ENCODE results near the gene TACC2.
"Not testable (repeated sequence)": the region's sequence is repeated elsewhere in the genome, so short reads cannot be mapped to it uniquely, and the experiment has no call there.

Gene TACC2

DNA sequence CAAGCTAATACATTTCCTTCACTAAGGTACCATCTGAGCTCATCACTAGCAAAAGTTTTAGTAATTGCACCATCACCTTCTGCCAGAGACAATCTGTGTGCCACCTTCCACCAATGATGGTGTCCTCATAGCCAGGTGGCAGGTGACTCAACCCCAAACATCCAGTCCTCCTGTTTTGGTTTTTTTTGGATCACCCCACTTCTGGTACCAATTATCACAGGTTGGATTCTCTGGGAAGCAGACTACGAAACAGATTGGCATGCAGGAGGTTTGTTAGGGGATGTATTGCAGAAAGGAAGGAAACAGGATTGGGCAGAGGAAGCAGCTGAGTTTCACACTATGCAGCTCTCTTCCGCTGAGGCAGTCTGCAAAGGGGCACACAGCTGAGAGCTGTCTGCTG is 4.5 kb upstream of the TACC2 start:
- DNase-seq: no peak

DNA sequence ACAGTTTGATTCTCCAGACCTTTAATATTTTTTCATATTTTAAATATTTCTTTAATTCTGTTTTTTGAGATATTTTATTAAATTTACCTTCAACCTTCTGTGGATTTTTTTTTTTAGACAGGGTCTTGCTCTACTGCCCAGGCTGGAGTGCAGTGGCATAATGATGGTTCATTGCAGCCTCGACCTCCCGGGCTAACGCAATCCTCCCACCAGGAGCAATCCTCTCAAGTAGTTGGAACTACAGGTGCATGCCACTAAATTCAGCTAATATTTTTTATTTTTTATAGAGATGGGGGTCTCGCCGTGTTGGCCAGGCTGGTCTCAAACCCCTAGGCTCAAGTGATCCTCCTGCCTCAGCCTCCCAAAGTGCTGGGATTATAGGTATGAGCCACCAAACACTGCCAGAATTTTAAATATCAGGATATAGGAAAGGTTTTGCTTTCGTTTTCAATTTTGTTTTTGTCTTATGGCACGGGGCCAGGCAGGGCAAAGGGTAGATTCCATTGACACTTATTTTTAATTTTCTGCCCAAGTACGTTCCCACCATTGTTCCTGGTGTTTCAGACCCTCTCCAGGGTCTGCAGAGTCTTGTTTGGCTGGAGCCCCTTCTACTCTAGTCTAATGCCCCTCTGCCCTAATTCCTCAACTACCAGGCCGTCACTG is 1.2 kb downstream of the TACC2 start:
- no peak for DNase-seq

- not testable (repeated sequence) for DNase-seq
Measured at GRCh38 chr10:121991727-121992126, 2.8 kb downstream of the TACC2 start.

DNA sequence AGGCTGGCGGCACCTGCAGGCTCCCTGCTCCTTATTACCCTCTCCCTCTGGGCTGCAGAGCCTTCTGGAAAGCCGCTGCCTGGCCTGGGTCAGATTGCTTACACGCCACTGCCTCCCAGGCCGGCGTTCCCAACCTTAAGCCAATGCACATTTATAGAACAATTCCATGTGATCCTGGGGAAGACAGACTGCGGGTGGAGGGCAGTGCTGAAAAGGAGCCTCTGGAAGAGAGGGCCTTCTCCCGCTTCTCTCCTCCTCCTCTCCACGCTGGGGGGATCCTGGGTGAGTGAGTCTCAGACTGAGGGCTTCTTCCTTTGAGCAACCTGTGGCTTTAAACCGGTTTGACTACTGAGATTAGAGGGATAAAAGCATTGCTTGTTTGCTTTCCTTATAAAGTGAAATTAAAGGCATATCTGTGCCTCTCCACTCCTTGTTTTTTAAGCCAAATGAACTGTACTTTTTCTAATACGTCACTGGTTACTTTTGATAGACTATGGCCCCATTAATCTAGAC is 5.5 kb downstream of the TACC2 start:
- DNase-seq: no peak

DNA sequence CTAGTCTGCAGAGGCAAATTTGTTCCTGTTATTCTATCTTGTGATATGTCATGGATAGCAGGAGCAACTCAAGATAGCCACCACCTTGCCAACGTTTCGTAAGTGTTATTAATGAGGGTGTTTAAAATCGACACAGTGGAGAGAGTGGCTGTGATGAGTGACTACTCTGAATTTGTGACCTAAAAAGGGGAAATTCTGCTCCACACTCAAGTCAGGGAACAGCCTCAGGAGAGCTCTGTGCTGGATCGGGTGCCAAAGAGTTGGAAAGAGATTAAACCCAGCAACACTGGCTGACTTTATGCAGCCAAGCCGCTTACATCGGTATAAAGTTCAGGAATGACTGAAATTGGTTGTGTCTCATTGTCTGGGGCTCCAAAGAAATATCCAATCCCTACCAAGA is 9.5 kb downstream of the TACC2 start:
- no peak for DNase-seq

DNA sequence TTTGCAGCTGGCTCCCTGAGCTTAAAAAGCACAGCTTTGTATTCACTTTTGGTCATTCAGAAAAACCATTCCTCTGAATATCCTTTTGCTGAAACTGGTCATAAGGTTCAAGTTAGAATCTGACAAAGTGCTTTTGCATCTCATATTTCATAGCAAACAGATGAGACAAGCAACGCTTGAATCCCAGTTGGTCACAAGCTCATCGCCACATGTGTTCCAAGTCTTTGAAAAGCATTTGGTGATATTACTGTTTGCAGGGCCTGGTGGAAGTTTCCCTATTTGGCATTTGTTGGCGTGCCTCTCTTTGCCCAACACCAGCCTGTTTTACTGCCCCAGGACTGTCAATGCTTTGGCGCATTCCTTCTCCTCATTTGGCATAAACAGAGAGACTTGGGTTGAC is 10.3 kb downstream of the TACC2 start:
- no peak for DNase-seq

- no peak for DNase-seq
Measured at GRCh38 chr10:122001698-122002097, 12.7 kb downstream of the TACC2 start.

DNA sequence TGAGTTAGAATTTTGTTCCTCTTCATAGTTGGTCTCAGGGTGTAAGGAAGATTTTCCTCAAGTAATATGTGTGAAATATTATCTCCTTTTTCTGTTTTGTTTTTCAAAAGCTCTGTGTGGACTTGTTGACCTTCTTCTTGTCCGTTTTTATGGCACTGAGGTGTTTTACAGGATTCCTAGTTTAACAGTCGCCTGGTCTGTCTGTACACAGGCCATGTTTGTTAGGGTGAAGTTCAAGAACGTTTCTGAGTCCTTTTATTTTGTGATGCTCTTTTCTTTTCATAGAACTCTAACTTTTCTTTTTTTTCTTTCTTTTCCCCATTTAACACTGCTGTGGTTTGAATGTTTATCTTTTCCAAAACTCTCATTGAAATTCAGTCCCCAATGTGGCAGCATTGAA is 18.5 kb downstream of the TACC2 start:
- no peak for DNase-seq

DNA sequence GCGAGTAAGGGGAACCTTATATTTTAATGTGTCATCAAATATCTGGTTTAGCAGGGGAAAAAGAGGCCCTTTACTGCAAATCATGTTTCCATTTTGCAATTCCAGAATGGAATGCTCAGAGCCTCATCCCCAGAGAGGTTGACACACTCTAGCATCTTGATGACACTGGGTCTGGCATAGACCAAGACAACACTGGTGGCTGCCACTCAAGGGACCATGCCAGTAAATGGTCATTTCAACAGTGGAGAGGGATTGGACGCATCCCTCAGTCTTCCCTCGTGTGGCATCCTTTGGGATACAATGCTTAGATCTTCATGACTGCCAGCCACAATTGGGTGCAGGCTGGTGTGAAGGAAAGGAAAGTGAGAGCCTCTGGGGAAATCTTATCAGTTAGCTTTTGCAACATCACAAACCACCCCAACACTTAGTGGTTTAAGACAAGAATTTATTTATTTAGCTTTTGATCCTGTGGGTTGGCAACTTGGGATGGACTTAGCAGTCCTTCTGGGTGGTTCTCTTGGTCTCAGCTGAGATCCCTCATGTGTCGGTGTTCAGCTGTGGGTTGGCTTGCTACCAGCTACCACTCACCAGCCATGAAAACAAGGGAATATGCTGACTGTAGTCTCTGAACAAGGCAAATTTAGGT is 21.6 kb downstream of the TACC2 start:
- no peak for DNase-seq

- no peak for DNase-seq
Measured at GRCh38 chr10:122012731-122013130, 23.8 kb downstream of the TACC2 start.

DNA sequence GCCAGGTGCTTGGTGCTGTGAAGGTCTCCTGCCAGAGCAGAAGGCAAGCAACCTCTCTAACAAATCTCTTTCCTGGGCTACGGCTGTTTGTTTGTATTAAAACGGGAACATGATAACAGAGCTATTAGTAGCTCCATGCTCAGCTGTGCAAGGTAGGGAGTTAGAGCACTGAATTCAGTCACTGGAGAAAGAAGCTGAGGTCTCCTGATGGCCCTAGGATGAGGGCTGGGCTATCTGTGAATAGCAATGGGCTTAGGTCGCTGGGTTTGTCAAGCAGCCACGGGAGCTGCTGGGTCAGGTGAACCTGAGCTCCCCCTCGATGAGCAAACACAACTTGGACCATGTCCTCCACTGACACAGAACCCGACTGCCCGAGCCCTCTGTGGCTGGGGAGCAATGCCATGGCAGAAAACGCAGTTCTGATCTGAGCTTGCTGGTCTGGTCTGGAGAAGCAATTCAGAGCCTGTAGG is 24.4 kb downstream of the TACC2 start:
- no peak for DNase-seq

GRCh38 chr10:122014652-122015248 is 25.8 kb downstream of the TACC2 start:
- DNase-seq: no peak

GRCh38 chr10:122017926-122018325 is 29.0 kb downstream of the TACC2 start:
- not testable (repeated sequence) for DNase-seq

DNA sequence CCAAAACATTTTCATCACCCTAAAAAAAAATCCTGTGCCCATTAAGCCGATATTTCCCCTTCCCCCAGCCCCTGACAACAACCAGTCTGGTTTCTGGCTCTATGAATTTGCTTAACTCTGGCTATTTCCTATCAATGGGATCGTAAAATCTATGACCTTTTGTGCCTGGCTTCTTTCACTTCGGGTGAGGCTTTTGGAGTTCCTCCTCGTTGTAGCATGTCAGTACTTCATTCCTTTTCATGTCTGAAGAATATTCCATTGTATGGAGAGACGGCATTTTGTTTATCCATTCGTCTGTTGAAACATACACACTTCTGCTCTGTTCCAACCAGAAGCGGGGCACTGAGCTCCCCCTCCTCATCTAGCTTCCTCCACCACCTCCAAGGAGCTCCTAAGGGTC is 29.5 kb downstream of the TACC2 start:
- no peak for DNase-seq

DNA sequence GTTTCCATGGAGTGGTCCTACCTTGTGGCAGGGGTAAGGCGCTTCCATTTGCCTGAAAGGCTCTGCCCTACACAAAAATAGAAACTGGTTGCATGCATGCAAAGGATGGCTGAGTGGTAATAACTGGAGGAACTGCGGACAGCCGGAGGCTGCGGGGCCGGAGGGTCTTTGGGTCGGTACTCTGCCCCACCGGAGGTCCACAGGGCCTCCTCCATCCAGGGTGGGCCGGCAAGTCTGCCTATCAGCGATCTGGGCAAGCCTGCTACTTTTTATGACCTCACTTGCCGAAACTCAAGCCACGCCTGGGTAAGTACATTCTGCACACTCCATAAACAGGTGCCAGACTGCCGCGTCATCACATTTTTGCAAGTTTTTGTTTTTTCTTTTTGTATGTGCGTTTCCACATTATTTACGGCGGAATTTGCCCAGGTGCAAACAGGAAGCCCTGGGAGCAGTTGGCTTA is 30.0 kb downstream of the TACC2 start:
- no peak for DNase-seq

DNA sequence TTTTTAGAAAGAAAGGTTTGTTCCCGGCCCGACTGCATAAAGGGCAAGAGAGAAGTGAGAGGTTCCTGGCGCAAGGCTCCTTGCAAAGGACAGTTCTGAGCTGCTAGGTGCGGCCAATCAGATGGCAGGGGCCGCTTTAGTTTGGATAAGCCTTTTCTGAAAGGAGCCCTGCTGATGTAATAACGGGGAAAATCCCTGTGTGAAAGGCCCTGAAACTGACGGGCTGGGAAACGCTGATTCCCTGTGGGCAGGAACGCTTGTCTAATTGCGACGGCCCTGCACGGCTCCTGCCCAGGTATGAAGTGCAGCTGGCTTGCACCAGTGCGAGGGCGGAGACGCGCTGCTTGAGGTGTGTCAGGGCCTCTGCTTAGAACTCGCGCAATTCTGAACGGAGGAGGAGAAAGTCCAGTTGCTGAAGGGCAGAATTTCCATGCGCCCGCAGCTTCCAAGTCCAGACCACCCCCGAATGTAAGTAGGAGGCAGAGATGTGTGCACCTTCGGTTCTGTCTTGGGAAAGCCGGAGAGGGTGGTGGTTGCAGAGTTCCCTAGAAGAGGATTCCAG is 30.5 kb downstream of the TACC2 start:
- DNase-seq: no peak

DNA sequence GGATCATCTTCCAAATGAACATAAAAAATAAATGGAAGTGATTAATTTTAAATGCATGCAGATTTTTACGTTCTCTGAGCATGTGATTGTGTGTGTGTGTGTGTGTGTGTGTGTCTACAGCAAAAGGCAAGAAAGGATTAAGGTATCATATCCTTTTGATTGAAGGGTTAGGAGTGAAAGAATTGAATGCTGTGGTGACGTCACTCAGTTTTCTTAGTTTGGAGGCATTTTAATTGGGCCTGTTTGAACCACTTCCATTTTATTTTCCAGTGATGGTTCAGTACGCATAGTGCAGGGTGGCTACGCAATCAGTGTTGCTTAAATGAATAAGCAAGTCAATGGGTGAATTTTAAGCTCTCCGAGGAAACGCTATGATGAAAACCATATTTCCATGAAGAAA is 31.3 kb downstream of the TACC2 start:
- no peak for DNase-seq

DNA sequence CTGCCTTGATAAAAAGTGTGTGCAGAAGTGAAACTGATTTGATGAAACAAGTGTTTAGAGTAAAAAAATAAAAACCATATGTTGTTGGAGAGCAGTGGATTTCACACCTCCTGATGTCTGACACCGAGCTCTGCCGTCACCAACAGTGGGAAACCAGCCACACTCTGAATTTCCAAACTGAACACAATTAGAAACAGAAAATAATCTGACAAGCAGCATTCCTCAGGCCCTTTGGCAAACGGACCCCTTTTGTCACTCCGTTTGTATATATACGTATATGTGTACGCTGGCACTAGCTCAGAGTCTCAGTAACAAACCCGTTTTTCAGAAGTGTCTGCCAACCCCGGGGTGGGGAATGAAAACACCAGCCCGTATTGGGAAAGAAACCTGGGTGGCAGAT is 32.4 kb downstream of the TACC2 start:
- DNase-seq: peak; percentile 33

DNA sequence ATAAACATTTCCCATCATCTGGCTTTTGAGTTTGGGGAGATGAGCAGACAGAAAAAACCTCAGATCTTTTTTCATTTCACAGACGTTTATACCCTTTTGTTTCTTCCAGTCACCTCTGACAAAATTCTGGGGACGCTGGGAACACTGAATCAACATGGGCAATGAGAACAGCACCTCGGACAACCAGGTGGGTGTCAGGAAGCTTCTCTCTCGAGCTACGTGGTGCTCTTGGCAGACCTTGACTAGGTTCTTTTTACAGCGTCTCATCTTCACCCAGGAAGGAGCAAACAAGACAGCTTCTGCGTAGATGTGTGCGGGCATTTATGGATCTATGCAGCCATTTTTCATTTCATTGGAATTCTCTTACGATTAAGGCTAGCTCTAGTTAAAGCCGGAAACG is 32.9 kb downstream of the TACC2 start:
- DNase-seq: no peak

GRCh38 chr10:122022276-122022675 is 33.3 kb downstream of the TACC2 start:
- DNase-seq: no peak

DNA sequence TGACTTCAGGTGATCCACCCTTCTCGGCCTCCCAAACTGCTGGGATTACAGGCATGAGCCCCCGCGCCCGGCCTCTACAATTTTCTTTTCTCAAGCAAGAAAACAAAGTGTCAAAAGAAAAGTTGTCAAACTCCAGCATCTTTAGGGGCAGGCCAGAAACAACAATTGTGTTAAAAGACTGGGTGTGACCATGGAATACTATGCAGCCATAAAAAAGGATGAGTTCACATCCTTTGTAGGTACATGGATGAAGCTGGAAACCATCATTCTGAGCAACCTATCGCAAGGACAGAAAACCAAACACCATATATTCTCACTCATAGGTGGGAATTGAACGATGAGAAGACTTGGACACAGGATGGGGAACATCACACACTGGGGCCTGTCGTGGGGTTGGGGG is 34.3 kb downstream of the TACC2 start:
- not testable (repeated sequence) for DNase-seq

- DNase-seq: no peak
Measured at GRCh38 chr10:122029499-122030199, 40.7 kb downstream of the TACC2 start.

GRCh38 chr10:122030200-122030552 is 41.2 kb downstream of the TACC2 start:
- no peak for DNase-seq
